GM23248 (cell line): ENCODE measurements around the gene EFCAB6.

ENCODE experiments used
- EZH2 ChIP-seq: fragments of 200-600 bp; sonication (generic); IDR thresholded peaks from 2 replicates; pipeline ENCODE4 v1.6.1; 2018; ENCODE audit warnings: antibody characterized with exemption, mild to moderate bottlenecking; ENCODE audit not compliant: insufficient read depth, poor library complexity, severe bottlenecking
- EZH2phosphoT487 ChIP-seq: fragments of 200-600 bp; sonication (generic); IDR thresholded peaks from 2 replicates; pipeline ENCODE4 v1.6.1; 2018; ENCODE audit warnings: antibody characterized with exemption, moderate library complexity, mild to moderate bottlenecking, low read depth; ENCODE audit not compliant: insufficient read depth

GRCh38 chr22:43488031-43488866 is 323.9 kb downstream of the EFCAB6 start:
- TF ChIP-seq EZH2 (no peak), EZH2phosphoT487 (no peak)
